ENCODE results near the gene SUN2. TPM values are rescaled to one million over a fixed set of nuclear protein-coding genes. Genes with fewer than 3 reads are reported as not detected.

SUN2 gene
- total RNA-seq, 1 experiment from 2014 or later = 55.5 TPM

DNA sequence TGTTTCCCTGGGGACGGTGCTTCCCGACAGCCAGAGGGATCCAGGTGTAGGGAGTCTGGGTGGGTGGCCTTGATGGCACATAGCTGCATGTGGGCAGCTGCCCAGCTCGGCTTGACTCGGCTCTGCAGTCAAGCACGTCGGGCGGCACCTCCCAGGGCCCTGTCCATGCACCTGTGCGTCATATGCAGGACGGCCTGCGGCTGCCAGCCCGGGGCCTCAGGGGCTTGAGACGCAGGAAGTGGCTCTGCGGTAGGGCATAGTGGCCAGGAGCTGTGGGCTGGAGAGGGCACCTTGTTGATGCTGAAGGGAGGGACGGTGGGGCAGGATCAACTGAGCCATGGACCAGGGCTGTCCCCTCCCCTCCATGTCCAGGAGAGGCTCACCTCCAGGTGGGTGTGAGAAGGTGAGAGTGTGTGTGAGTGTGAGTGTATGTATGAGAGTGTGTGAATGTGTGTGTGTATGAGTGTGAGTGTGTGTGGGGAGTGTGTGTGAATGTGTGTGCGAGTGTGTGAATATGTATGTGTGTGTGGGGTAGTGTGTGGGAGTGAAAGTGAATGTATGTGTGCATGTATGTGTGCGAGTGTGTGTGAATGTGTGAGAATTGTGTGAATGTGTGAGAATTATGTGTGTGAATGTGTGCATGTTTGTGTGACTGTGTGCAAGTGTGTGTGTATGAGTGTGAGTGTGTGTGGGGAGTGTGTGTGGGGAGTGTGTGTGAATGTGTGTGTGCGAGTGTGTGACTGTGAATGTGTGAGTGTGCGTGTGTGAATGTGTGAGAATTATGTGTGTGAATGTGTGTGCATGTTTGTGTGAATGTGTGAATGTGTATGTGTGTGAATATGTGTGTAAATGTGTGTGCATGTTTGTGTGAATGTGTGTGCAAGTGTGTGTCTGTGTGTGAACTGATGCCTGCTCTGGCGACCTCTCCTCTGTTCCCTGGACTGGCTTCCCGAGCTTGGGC is 5.7 kb upstream of the SUN2 start:
- CTCF ChIA-PET = no interaction called here

GRCh38 chr22:38760477-38761201 is 4.8 kb upstream of the SUN2 start:
- DNase-seq (no peak), ATAC-seq (0 out of 2 replicates have a peak, but pooled peaks have one; percentile 19)
- Histone ChIP-seq H3K4me3 (ENCODE audit: low read length) (no peak overlapping the region), H2AFZ (ENCODE audit: low read length) (no peak overlapping the region), H3K27me3 (ENCODE audit: low read length) (no peaks in the 10 kb centered on the region), H3K36me3 (ENCODE audit: low read depth, low read length) (no peaks in the 10 kb centered on the region), H3K79me2 (ENCODE audit: low read length) (0 out of 2 replicates have a peak, but pooled peaks cover 5% of the 10 kb centered on the region), H3K4me2 (ENCODE audit: low read length) (0 out of 2 replicates have a peak overlapping the region, but pooled peaks have one; percentile 31), H3K9me2 (replicated peaks; ENCODE audit: low read length) (no peaks in the 10 kb centered on the region), H3F3A (ENCODE audit: low read length, unreplicated experiment) (no peaks in the 10 kb centered on the region), H3K9ac (ENCODE audit: low read length) (no peak overlapping the region), H3K27ac (ENCODE audit: low read length) (no peak overlapping the region), H3K9me3 (ENCODE audit: low read length) (no peaks in the 10 kb centered on the region), H4K20me1 (ENCODE audit: low read length) (no peaks in the 10 kb centered on the region), H3K4me1 (ENCODE audit: insufficient read depth, low read length) (peaks cover 18% of the 10 kb centered on the region)
- BruUV-seq (replicated peaks) = no TSS peak
- ChIA-PET POLR2A (ENCODE audit: unreplicated experiment) (interaction anchor here (0.5 kb wide), 1 partner anchor 590 kb away, joined by 3 read pairs; no protein-coding TSS in a partner anchor), CTCF (no interaction called here)
- TF ChIP-seq EZH2phosphoT487 (IDR thresholded peaks at IDR 0.05; ENCODE audit: borderline replicate concordance, low read length) (no peak), EZH2 (IDR thresholded peaks at IDR 0.05; ENCODE audit: low read length, unreplicated experiment) (no peak)
- TF ChIP-seq, protein P1, sequence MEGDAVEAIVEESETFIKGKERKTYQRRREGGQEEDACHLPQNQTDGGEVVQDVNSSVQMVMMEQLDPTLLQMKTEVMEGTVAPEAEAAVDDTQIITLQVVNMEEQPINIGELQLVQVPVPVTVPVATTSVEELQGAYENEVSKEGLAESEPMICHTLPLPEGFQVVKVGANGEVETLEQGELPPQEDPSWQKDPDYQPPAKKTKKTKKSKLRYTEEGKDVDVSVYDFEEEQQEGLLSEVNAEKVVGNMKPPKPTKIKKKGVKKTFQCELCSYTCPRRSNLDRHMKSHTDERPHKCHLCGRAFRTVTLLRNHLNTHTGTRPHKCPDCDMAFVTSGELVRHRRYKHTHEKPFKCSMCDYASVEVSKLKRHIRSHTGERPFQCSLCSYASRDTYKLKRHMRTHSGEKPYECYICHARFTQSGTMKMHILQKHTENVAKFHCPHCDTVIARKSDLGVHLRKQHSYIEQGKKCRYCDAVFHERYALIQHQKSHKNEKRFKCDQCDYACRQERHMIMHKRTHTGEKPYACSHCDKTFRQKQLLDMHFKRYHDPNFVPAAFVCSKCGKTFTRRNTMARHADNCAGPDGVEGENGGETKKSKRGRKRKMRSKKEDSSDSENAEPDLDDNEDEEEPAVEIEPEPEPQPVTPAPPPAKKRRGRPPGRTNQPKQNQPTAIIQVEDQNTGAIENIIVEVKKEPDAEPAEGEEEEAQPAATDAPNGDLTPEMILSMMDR (conservative IDR thresholded peaks at IDR 0.05; ENCODE audit: low read depth, low read length) = no peak
- intact Hi-C loops (cut with micrococcal nuclease) = no loop called here

More for the DNA sequence above, 5.7 kb upstream of the SUN2 start:
- DNase-seq (peak; percentile 37), ATAC-seq (peak; percentile 44)
- intact Hi-C loops (cut with micrococcal nuclease) = no loop called here
- TF ChIP-seq EZH2phosphoT487 (IDR thresholded peaks at IDR 0.05; ENCODE audit: borderline replicate concordance, low read length) = no peak
- TF ChIP-seq EZH2 (IDR thresholded peaks at IDR 0.05; ENCODE audit: low read length, unreplicated experiment) = no peak
- Histone ChIP-seq H3K9ac (ENCODE audit: low read length) (no peak overlapping the region), H3K9me2 (replicated peaks; ENCODE audit: low read length) (no peaks in the 10 kb centered on the region), H3K36me3 (ENCODE audit: low read depth, low read length) (no peaks in the 10 kb centered on the region), H3K9me3 (ENCODE audit: low read length) (no peaks in the 10 kb centered on the region), H3K4me2 (ENCODE audit: low read length) (0 out of 2 replicates have a peak overlapping the region, but pooled peaks have one; percentile 31), H3K4me3 (ENCODE audit: low read length) (no peak overlapping the region), H3K27ac (ENCODE audit: low read length) (no peak overlapping the region), H3K4me1 (ENCODE audit: insufficient read depth, low read length) (peaks cover 21% of the 10 kb centered on the region), H3K27me3 (ENCODE audit: low read length) (no peaks in the 10 kb centered on the region), H3K79me2 (ENCODE audit: low read length) (0 out of 2 replicates have a peak, but pooled peaks cover 1% of the 10 kb centered on the region), H4K20me1 (ENCODE audit: low read length) (no peaks in the 10 kb centered on the region), H3F3A (ENCODE audit: low read length, unreplicated experiment) (no peaks in the 10 kb centered on the region), H2AFZ (ENCODE audit: low read length) (no peak overlapping the region)
- no TSS peak for BruUV-seq (replicated peaks)
- POLR2A ChIA-PET (ENCODE audit: unreplicated experiment) = no interaction called here

DNA sequence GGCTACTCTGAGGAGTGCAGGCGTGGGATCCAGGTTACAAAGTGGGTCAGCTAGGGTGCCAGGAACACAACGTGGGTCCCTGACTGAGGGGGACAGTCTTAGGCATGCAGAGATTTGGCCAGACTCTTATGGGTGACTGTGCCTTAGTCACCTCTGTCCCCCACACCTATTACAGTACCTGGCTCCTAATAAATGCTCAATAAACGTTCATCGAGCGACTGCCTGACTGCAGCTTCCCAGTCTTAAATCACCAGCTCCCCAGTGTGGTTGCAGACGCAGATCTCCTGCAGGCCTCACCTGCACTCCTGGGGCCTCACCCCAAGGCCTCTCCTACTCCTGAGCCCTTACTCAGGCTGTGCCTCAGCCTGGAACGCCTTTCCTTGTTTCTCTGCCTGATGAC is 3.2 kb upstream of the SUN2 start:
- TF ChIP-seq EZH2 (IDR thresholded peaks at IDR 0.05; ENCODE audit: low read length, unreplicated experiment) (no peak), EZH2phosphoT487 (IDR thresholded peaks at IDR 0.05; ENCODE audit: borderline replicate concordance, low read length) (no peak)
- TF ChIP-seq, protein P1 (conservative IDR thresholded peaks at IDR 0.05; ENCODE audit: low read depth, low read length) = no peak
- DNase-seq (no peak), ATAC-seq (no peak)
- Histone ChIP-seq H3K9me2 (replicated peaks; ENCODE audit: low read length) (no peaks in the 10 kb centered on the region), H4K20me1 (ENCODE audit: low read length) (no peaks in the 10 kb centered on the region), H3K79me2 (ENCODE audit: low read length) (peaks cover 8% of the 10 kb centered on the region), H3F3A (ENCODE audit: low read length, unreplicated experiment) (no peaks in the 10 kb centered on the region), H3K9ac (ENCODE audit: low read length) (no peak overlapping the region), H3K27me3 (ENCODE audit: low read length) (no peaks in the 10 kb centered on the region), H3K27ac (ENCODE audit: low read length) (no peak overlapping the region), H3K4me2 (ENCODE audit: low read length) (no peak overlapping the region), H3K4me1 (ENCODE audit: insufficient read depth, low read length) (peaks cover 20% of the 10 kb centered on the region), H3K9me3 (ENCODE audit: low read length) (no peaks in the 10 kb centered on the region), H2AFZ (ENCODE audit: low read length) (no peak overlapping the region), H3K4me3 (ENCODE audit: low read length) (no peak overlapping the region), H3K36me3 (ENCODE audit: low read depth, low read length) (no peaks in the 10 kb centered on the region)
- BruUV-seq (replicated peaks) = no TSS peak
- intact Hi-C loops (cut with micrococcal nuclease) = no loop called here
- ChIA-PET CTCF (no interaction called here), POLR2A (ENCODE audit: unreplicated experiment) (no interaction called here)

Data from PC-3 (cell line).